B cell (primary cell): ENCODE results near the gene CLEC4M. TPM values are rescaled to one million over a fixed set of nuclear protein-coding genes. Genes with fewer than 3 reads are reported as not detected.

ENCODE experiments used
- ATAC-seq: fragments of 200-7000 bp; cut with Tn5 transposase; one replicate; pipeline ENCODE4 v1.10.0; 2021; ENCODE audit warnings: low read depth, mild to moderate bottlenecking, moderate number of reproducible peaks, moderate library complexity
- CTCF ChIA-PET: fragments of 350-600 bp; sonication (Branson Sonifier 250); formaldehyde crosslinking; loops from one replicate; lab custom pipeline; 2021; ENCODE audit warnings: antibody characterized with exemption, inconsistent platforms; lab: Charles Lee
- POLR2A ChIA-PET: fragments of 350-600 bp; sonication (Branson Sonifier 250); formaldehyde crosslinking; loops from one replicate; lab custom pipeline; 2021; ENCODE audit warnings: antibody characterized with exemption; lab: Charles Lee
- DNase-seq: peaks from one replicate; pipeline ENCODE4 v3.0.0; 2013
- H2AFZ ChIP-seq: 2 replicates; pipeline ENCODE4 v1.6.1; 2012; ENCODE audit warnings: mild to moderate bottlenecking, low read depth, low read length; ENCODE audit not compliant: insufficient read depth, poor library complexity, severe bottlenecking
- H3K27ac ChIP-seq, 2 donors: 1 replicate in 1 of 2; 2 replicates in 1 of 2; pipeline ENCODE4 v1.5.1; 2012 to 2013; ENCODE audit warnings: low read length in 2 of 2, mild to moderate bottlenecking in 2 of 2, moderate library complexity in 1 of 2
- H3K27me3 ChIP-seq, 4 experiments: fragments of 200-600 bp in 1 of 4; sonication (generic) in 1 of 4; replicated peaks in 1 of 4; 1 replicate in 2 of 4; 2 replicates in 2 of 4; pipeline versions ENCODE4 v1.6.1 to v1.7.0; 2013 to 2016; ENCODE audit warnings: low read length in 3 of 4, mild to moderate bottlenecking in 2 of 4, mixed read lengths in 1 of 4, moderate library complexity in 1 of 4; ENCODE audit not compliant: insufficient read depth in 4 of 4, control insufficient read depth in 3 of 4; ENCODE audit errors: control extremely low read depth in 1 of 4
- H3K36me3 ChIP-seq, 2 experiments: replicated peaks in 1 of 2; 1 replicate in 1 of 2; 2 replicates in 1 of 2; pipeline versions ENCODE4 v1.6.1 to v1.7.1; 2013; ENCODE audit warnings: low read length in 1 of 2; ENCODE audit not compliant: insufficient read depth in 2 of 2, control insufficient read depth in 1 of 2; ENCODE audit errors: control extremely low read depth in 1 of 2, extremely low read depth in 1 of 2
- H3K4me1 ChIP-seq, 2 donors: fragments of 200-600 bp in 1 of 2; sonication (generic) in 1 of 2; 1 replicate in 1 of 2; 2 replicates in 1 of 2; pipeline versions ENCODE4 v1.5.1 to v1.6.1; 2013 to 2017; ENCODE audit warnings: low read length in 2 of 2; ENCODE audit not compliant: control insufficient read depth in 2 of 2, insufficient read depth in 2 of 2
- H3K4me2 ChIP-seq: replicated peaks from 2 replicates; pipeline ENCODE3; 2012; ENCODE audit warnings: mild to moderate bottlenecking, low read depth, low read length; ENCODE audit not compliant: poor library complexity, severe bottlenecking
- H3K4me3 ChIP-seq, 5 experiments: fragments of 200-600 bp in 1 of 5; sonication (generic) in 1 of 5; 1 replicate in 3 of 5; 2 replicates in 2 of 5; pipeline versions ENCODE4 v1.5.1 to v1.7.0; 2011 to 2016; ENCODE audit warnings: low read length in 4 of 5, mild to moderate bottlenecking in 4 of 5, low read depth in 2 of 5, control low read depth in 1 of 5, moderate library complexity in 1 of 5; ENCODE audit not compliant: insufficient read depth in 1 of 5; ENCODE audit errors: control extremely low read depth in 1 of 5, extremely low read depth in 1 of 5
- H3K79me2 ChIP-seq: fragments of 200-600 bp; sonication (generic); one replicate; pipeline ENCODE4 v1.6.0; 2016; ENCODE audit warnings: low read length; ENCODE audit not compliant: control insufficient read depth, insufficient read depth
- H3K9ac ChIP-seq: fragments of 200-600 bp; sonication (generic); 2 replicates; pipeline ENCODE4 v1.6.1; 2017; ENCODE audit warnings: mild to moderate bottlenecking, low read length, moderate library complexity
- H3K9me3 ChIP-seq, 3 donors: one replicate each; pipeline versions ENCODE4 v1.6.1 to v1.7.1; 2013; ENCODE audit warnings: low read length in 2 of 3; ENCODE audit not compliant: control insufficient read depth in 2 of 3, insufficient read depth in 1 of 3; ENCODE audit errors: control extremely low read depth in 1 of 3
- H4K20me1 ChIP-seq: 2 replicates; pipeline ENCODE4 v1.6.0; 2012; ENCODE audit warnings: mild to moderate bottlenecking, low read length; ENCODE audit not compliant: insufficient read depth, control insufficient read depth, poor library complexity, severe bottlenecking
- H3K27ac Mint-ChIP-seq: one replicate; pipeline ENCODE4 v1.8.0; 2021; ENCODE audit warnings: mixed read lengths
- H3K27me3 Mint-ChIP-seq: one replicate; pipeline ENCODE4 v1.8.0; 2021; ENCODE audit warnings: mixed read lengths
- H3K4me1 Mint-ChIP-seq: one replicate; pipeline ENCODE4 v1.8.0; 2021; ENCODE audit warnings: mixed read lengths
- H3K4me3 Mint-ChIP-seq: one replicate; pipeline ENCODE4 v1.8.0; 2021; ENCODE audit warnings: mixed read lengths
- H3K9me3 Mint-ChIP-seq: one replicate; pipeline ENCODE4 v1.8.0; 2022; ENCODE audit warnings: mixed read lengths; ENCODE audit not compliant: insufficient read depth
- EZH2 ChIP-seq: IDR thresholded peaks from 2 replicates; pipeline ENCODE4 v1.6.1; 2012; ENCODE audit warnings: borderline replicate concordance, low read depth, mild to moderate bottlenecking, moderate library complexity, low read length; ENCODE audit not compliant: insufficient read depth, poor library complexity, severe bottlenecking
- WGBS: methylation state at CpG from one replicate; pipeline ENCODE4 v1.1.5; 2013; ENCODE audit warnings: missing lambda C conversion rate; ENCODE audit not compliant: insufficient coverage; 5-methylcytosine and 5-hydroxymethylcytosine counted together
- intact Hi-C: fragments of 100-400 bp; cut with micrococcal nuclease; formaldehyde crosslinking; loops from one replicate; pipeline ENCODE4 v1.10.0; 2022
- polyA plus RNA-seq: library from polyadenylated mRNA; depleted of rRNA; stranded (reverse); fragments of >200 nt; gene quantifications from 2 replicates; pipeline ENCODE4 v1.2.3, GENCODE V29; 2012
- total RNA-seq, 2 donors: library from RNA; stranded (reverse); fragments of 120-200 nt in 1 of 2; gene quantifications; 1 replicate in 1 of 2; 2 replicates in 1 of 2; pipeline versions ENCODE4 v1.2.3 to v1.2.4, GENCODE V29; 2013 to 2022
- TF ChIP-seq, protein P1 (sequence below): fragments of 200-600 bp; IDR thresholded peaks from one replicate; pipeline ENCODE4 v1.8.0; 2022; ENCODE audit warnings: antibody characterized with exemption, mild to moderate bottlenecking

CLEC4M gene
- total and polyA plus RNA-seq, 2 donors (not counting 1 experiment from before 2014, with no cell fraction given) = 0.10 to 0.52 TPM

DNA sequence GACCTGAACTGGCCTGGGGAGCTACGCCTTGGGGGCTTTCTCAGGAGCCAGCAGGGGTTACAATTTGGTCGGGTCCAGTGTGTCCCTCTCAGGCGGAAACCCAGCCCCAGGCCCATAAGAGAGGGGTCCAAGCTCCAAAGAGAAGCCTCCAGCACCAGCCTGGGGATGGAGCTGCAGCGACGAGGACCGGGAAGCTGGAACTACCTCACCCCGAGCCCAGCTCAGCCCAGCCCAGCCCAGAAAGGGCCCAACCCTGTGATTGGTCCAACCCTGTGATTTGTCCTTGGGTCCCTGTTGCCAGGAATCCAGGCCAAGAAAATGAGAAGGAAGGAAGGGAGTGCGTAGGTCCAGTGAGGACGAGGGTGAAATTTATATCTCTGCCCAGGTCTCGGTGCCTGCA lies 24.1 kb downstream of the CLEC4M start:
- ATAC-seq = no peak
- Histone ChIP-seq H3K4me2 (no peak overlapping the region), H3K4me3 (no peak overlapping the region), H3K9me3 (peaks cover 0 to 33% (median 3%) of the 10 kb centered on the region in 3 donors), H3K4me1 (peaks cover 25% of the 10 kb centered on the region in 2 donors), H3K27ac (no peak overlapping the region), H3K9ac (no peak overlapping the region), H3K27me3 (peaks cover 0 to 43% (median 25%) of the 10 kb centered on the region in 4 experiments), H4K20me1 (no peaks in the 10 kb centered on the region), H3K36me3 (no peaks in the 10 kb centered on the region), H3K79me2 (no peaks in the 10 kb centered on the region), H2AFZ (no peak overlapping the region)
- no peak for DNase-seq
- Mint-ChIP-seq H3K27ac (no peak overlapping the region), H3K4me1 (peaks cover 22% of the 10 kb centered on the region), H3K27me3 (peaks cover 35% of the 10 kb centered on the region), H3K9me3 (no peaks in the 10 kb centered on the region), H3K4me3 (peak overlapping the region; percentile 62)
- intact Hi-C loops = no loop called here
- ChIA-PET POLR2A (no interaction called here), CTCF (interaction anchor here (1.4 kb wide), 1 partner anchor 12 kb away, joined by 5 read pairs; no protein-coding TSS in a partner anchor)
- no peak for TF ChIP-seq EZH2
- TF ChIP-seq, protein P1, sequence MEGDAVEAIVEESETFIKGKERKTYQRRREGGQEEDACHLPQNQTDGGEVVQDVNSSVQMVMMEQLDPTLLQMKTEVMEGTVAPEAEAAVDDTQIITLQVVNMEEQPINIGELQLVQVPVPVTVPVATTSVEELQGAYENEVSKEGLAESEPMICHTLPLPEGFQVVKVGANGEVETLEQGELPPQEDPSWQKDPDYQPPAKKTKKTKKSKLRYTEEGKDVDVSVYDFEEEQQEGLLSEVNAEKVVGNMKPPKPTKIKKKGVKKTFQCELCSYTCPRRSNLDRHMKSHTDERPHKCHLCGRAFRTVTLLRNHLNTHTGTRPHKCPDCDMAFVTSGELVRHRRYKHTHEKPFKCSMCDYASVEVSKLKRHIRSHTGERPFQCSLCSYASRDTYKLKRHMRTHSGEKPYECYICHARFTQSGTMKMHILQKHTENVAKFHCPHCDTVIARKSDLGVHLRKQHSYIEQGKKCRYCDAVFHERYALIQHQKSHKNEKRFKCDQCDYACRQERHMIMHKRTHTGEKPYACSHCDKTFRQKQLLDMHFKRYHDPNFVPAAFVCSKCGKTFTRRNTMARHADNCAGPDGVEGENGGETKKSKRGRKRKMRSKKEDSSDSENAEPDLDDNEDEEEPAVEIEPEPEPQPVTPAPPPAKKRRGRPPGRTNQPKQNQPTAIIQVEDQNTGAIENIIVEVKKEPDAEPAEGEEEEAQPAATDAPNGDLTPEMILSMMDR = no peak
- 28% methylated on average over 10 of the region's 10 CpGs for WGBS

DNA sequence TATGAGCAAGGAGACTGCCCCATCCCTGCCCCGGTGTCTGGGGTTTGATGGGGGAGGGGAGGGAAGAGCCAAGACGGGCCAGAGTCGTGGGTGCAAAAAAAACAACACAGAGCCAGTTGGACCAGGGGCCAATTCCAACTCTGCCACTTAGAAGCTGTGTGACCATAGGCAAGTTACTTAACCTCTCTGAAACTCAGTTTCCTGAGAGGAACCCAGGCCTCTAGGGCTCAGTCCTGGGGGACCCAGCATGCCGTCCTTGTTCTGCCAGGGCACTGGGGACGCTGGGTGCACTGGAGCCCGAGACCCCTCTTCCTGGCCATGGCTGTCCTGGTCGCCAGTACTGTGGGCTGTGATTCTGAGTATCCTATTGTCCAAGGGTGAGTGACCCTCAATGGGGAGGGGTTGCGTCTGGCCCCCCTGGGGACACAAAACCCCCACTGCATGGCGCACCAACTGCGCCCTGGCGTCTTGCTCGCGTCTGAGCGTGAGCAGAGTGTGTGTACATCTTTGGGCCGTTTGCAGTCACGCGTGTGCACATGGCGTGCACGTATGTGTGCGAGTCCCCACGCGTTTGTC lies 24.6 kb downstream of the CLEC4M start:
- Histone ChIP-seq H3K27ac (no peak overlapping the region), H3K36me3 (no peaks in the 10 kb centered on the region), H3K9me3 (peaks cover 0 to 33% (median 3%) of the 10 kb centered on the region in 3 donors), H3K9ac (peak overlapping the region; percentile 41), H3K4me2 (peak overlapping the region; percentile 77), H2AFZ (peak overlapping the region; percentile 40), H3K4me3 (peak overlapping the region in 2 of 5 experiments; percentile 24 to 34), H3K79me2 (no peaks in the 10 kb centered on the region), H4K20me1 (no peaks in the 10 kb centered on the region), H3K27me3 (peaks cover 0 to 43% (median 25%) of the 10 kb centered on the region in 4 experiments), H3K4me1 (peaks cover 25% of the 10 kb centered on the region in 2 donors)
- ChIA-PET POLR2A (no interaction called here), CTCF (interaction anchor here (1.3 to 1.4 kb wide), 2 partner anchors 12 to 135 kb away, joined by 4 to 5 read pairs; no protein-coding TSS in a partner anchor)
- H3K4me3 Mint-ChIP-seq = peak overlapping the region; percentile 62
- TF ChIP-seq, protein P1 = no peak
- TF ChIP-seq EZH2 = no peak
- H3K9me3 Mint-ChIP-seq = no peaks in the 10 kb centered on the region
- H3K27me3 Mint-ChIP-seq = peaks cover 39% of the 10 kb centered on the region
- no peak overlapping the region for H3K27ac Mint-ChIP-seq
- 21% methylated on average over 22 of the region's 22 CpGs for WGBS
- intact Hi-C loops = no loop called here
- H3K4me1 Mint-ChIP-seq = peaks cover 25% of the 10 kb centered on the region
- no peak for DNase-seq
- no peak for ATAC-seq
